ENCODE measurements around the gene HHIPL1. TPM values are rescaled to one million over a fixed set of nuclear protein-coding genes. Genes with fewer than 3 reads are reported as not detected.

The HHIPL1 gene
- 1 to 10 TPM; 1.3 to 4.6 (median 2.3) TPM for total RNA-seq

- H3K27ac ChIP-seq: peak within 1 kb of the TSS in 1 of 2 donors; percentile 69
- no peak for DNase-seq (ENCODE audit: low spot score in 2 of 2)
- peak within 1 kb of the TSS; percentile 41 to 86 (median 55) for H3K4me3 ChIP-seq
- H3K27me3 ChIP-seq: no peaks in the 10 kb centered on the region
- H3K36me3 ChIP-seq: no peaks in the 10 kb centered on the region
- TF ChIP-seq POLR2A (IDR thresholded peaks at IDR 0.05) (no peak), POLR2AphosphoS5 (IDR thresholded peaks at IDR 0.05) (no peak), CTCF (IDR thresholded peaks at IDR 0.05) (no peak)
- intact Hi-C loops (cut with DNase I; ENCODE audit: low total_unique reads): no loop called here
- H3K9me3 ChIP-seq: no peaks in the 10 kb centered on the region
- H3K4me1 ChIP-seq: peaks cover 0 to 4% of the 10 kb centered on the region in 2 donors
Measured at GRCh38 chr14:99644723-99645544, at the start of gene HHIPL1. HHIPL1 (plus strand) TSS chr14:99645129; CDS start chr14:99645208, 79 bp downstream.

GRCh38 chr14:99595524-99595923 is 49.4 kb upstream of the HHIPL1 start:
- H3K4me1 ChIP-seq: peaks cover 0 to 13% of the 10 kb centered on the region in 2 donors
- no peaks in the 10 kb centered on the region for H3K27me3 ChIP-seq
- peak overlapping the region; percentile 63 to 86 for H3K27ac ChIP-seq
- DNase-seq (ENCODE audit: low spot score in 2 of 2): no peak
- H3K9me3 ChIP-seq: no peaks in the 10 kb centered on the region
- no peak overlapping the region for H3K4me3 ChIP-seq
- no peak for TF ChIP-seq POLR2AphosphoS5 (IDR thresholded peaks at IDR 0.05)
- no peak for TF ChIP-seq CTCF (IDR thresholded peaks at IDR 0.05)
- TF ChIP-seq POLR2A (IDR thresholded peaks at IDR 0.05): no peak
- H3K36me3 ChIP-seq: no peaks in the 10 kb centered on the region
- intact Hi-C loops (cut with DNase I; ENCODE audit: low total_unique reads): no loop called here

- Histone ChIP-seq H3K9me3 (no peaks in the 10 kb centered on the region), H3K36me3 (no peaks in the 10 kb centered on the region), H3K4me3 (peak overlapping the region in 1 of 3 donors; percentile 8), H3K27ac (peak overlapping the region; percentile 63 to 86), H3K27me3 (no peaks in the 10 kb centered on the region), H3K4me1 (peaks cover 0 to 7% of the 10 kb centered on the region in 2 donors)
- peak in 1 of 2 donors; percentile 52 for DNase-seq (ENCODE audit: low spot score in 2 of 2)
- TF ChIP-seq CTCF (IDR thresholded peaks at IDR 0.05): no peak
- no peak for TF ChIP-seq POLR2AphosphoS5 (IDR thresholded peaks at IDR 0.05)
- TF ChIP-seq POLR2A (IDR thresholded peaks at IDR 0.05): no peak
- intact Hi-C loops (cut with DNase I; ENCODE audit: low total_unique reads): no loop called here
Measured at GRCh38 chr14:99596071-99596627, 48.8 kb upstream of the HHIPL1 start.

GRCh38 chr14:99596772-99597171 is 48.2 kb upstream of the HHIPL1 start:
- TF ChIP-seq POLR2AphosphoS5 (IDR thresholded peaks at IDR 0.05) (no peak), POLR2A (IDR thresholded peaks at IDR 0.05) (no peak), CTCF (IDR thresholded peaks at IDR 0.05) (no peak)
- Histone ChIP-seq H3K36me3 (no peaks in the 10 kb centered on the region), H3K9me3 (no peaks in the 10 kb centered on the region), H3K27ac (peak overlapping the region; percentile 63 to 86), H3K27me3 (no peaks in the 10 kb centered on the region), H3K4me3 (no peak overlapping the region), H3K4me1 (peaks cover under 1 to 7% of the 10 kb centered on the region in 2 donors)
- intact Hi-C loops (cut with DNase I; ENCODE audit: low total_unique reads): no loop called here
- DNase-seq (ENCODE audit: low spot score in 2 of 2): no peak

Measured in breast epithelium (tissue), 4 donors.